DND-41 (cell line): Measurements from ENCODE around the gene RNASET2.
"Not testable (repeated sequence)": the region's sequence is repeated elsewhere in the genome, so short reads cannot be mapped to it uniquely, and the experiment has no call there.

Source experiments
- ATAC-seq: fragments of 200-7000 bp; cut with Tn5 transposase; 3 replicates; pipeline ENCODE4 v1.9.1; 2021; ENCODE audit warnings: low read depth; ENCODE audit not compliant: insufficient read depth
- DNase-seq: peaks from one replicate; pipeline ENCODE4 v3.0.0-alpha.2; 2020
- H2AFZ ChIP-seq: 2 replicates; pipeline ENCODE4 v1.6.0; 2012; ENCODE audit warnings: low read depth, low read length
- H3K27ac ChIP-seq: 2 replicates; pipeline ENCODE4 v1.5.1; 2012; ENCODE audit warnings: low read length, inconsistent platforms
- H3K27me3 ChIP-seq: fragments of 200-600 bp; sonication (generic); 2 replicates; pipeline ENCODE4 v1.6.0; 2012; ENCODE audit warnings: low read length, mild to moderate bottlenecking, inconsistent platforms; ENCODE audit not compliant: insufficient read depth, poor library complexity
- H3K36me3 ChIP-seq: 2 replicates; pipeline ENCODE4 v1.5.1; 2012; ENCODE audit warnings: low read length, inconsistent platforms; ENCODE audit not compliant: insufficient read depth
- H3K4me1 ChIP-seq: 2 replicates; pipeline ENCODE4 v1.5.1; 2012; ENCODE audit warnings: mild to moderate bottlenecking, low read length; ENCODE audit not compliant: insufficient read depth
- H3K4me2 ChIP-seq: 2 replicates; pipeline ENCODE4 v1.6.0; 2012; ENCODE audit warnings: mild to moderate bottlenecking, moderate library complexity, low read length, inconsistent platforms; ENCODE audit not compliant: insufficient read depth
- H3K4me3 ChIP-seq, 2 experiments: fragments of 200-600 bp in 1 of 2; shearing (Covaris generic) in 1 of 2; 2 replicates each; pipeline ENCODE4 v1.5.1; 2012 to 2016; ENCODE audit warnings: inconsistent platforms in 2 of 2, low read length in 2 of 2, mild to moderate bottlenecking in 2 of 2, low read depth in 1 of 2, moderate library complexity in 1 of 2
- H3K79me2 ChIP-seq: 2 replicates; pipeline ENCODE4 v1.6.0; 2012; ENCODE audit warnings: low read length, inconsistent platforms; ENCODE audit not compliant: insufficient read depth
- H3K9ac ChIP-seq: 2 replicates; pipeline ENCODE4 v1.6.0; 2012; ENCODE audit warnings: low read depth, mild to moderate bottlenecking, inconsistent platforms, low read length, moderate library complexity
- H3K9me3 ChIP-seq: 2 replicates; pipeline ENCODE4 v1.5.1; 2012; ENCODE audit warnings: low read length, moderate library complexity, mild to moderate bottlenecking, inconsistent platforms; ENCODE audit not compliant: insufficient read depth, severe bottlenecking
- H4K20me1 ChIP-seq: 2 replicates; pipeline ENCODE4 v1.6.0; 2012; ENCODE audit warnings: low read length; ENCODE audit not compliant: insufficient read depth
- CTCF ChIP-seq: IDR thresholded peaks from 2 replicates; pipeline ENCODE4 v1.5.1; 2012; ENCODE audit warnings: borderline replicate concordance, low read length, moderate library complexity, mild to moderate bottlenecking; ENCODE audit not compliant: poor library complexity, severe bottlenecking; ENCODE audit errors: extremely low read depth
- EZH2 ChIP-seq: IDR thresholded peaks from 3 replicates; pipeline ENCODE4 v1.6.1; 2012; ENCODE audit warnings: borderline replicate concordance, low read depth, mild to moderate bottlenecking, moderate library complexity, low read length, inconsistent platforms; ENCODE audit not compliant: severe bottlenecking

The RNASET2 gene

DNA sequence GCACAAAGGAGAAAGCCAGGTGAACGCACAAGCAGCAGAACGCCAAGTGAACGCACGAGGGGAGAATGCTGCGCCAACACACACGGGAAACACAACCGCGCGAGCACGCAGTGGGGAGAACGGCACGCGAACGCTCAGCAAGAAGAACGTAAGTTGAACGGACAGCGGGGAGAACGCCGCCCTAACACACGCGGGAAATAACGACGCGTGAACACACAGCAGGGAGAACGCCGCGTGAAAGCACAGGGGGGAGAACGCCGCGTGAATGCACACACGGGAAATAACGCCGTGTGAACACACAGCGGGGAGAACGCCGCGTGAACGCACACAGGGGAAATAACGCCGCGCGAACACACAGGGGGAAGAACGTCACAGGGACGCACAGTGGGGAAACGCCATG, 54.7 kb downstream of the RNASET2 start:
- H3K9ac ChIP-seq = no peak overlapping the region
- H3K27me3 ChIP-seq = no peaks in the 10 kb centered on the region
- no peak for DNase-seq
- H3K4me1 ChIP-seq = no peaks in the 10 kb centered on the region
- TF ChIP-seq EZH2 (no peak), CTCF (no peak)
- H3K9me3 ChIP-seq = no peaks in the 10 kb centered on the region
- H4K20me1 ChIP-seq = no peaks in the 10 kb centered on the region; the same call in 1 of the 2 replicates
- H3K4me3 ChIP-seq = no peak overlapping the region
- no peaks in the 10 kb centered on the region for H3K79me2 ChIP-seq
- H3K27ac ChIP-seq = no peak overlapping the region
- ATAC-seq = no peak
- no peak overlapping the region for H2AFZ ChIP-seq
- H3K36me3 ChIP-seq = no peaks in the 10 kb centered on the region
- no peak overlapping the region for H3K4me2 ChIP-seq

GRCh38 chr6:166900956-166901607, 55.3 kb downstream of the RNASET2 start:
- TF ChIP-seq EZH2 = no peak
- Histone ChIP-seq H4K20me1 (no peaks in the 10 kb centered on the region; the same call in 1 of the 2 replicates), H3K4me3 (no peak overlapping the region), H3K4me2 (no peak overlapping the region), H3K79me2 (no peaks in the 10 kb centered on the region), H3K9me3 (no peaks in the 10 kb centered on the region), H3K36me3 (no peaks in the 10 kb centered on the region), H3K27me3 (no peaks in the 10 kb centered on the region), H3K27ac (no peak overlapping the region), H2AFZ (no peak overlapping the region), H3K9ac (no peak overlapping the region), H3K4me1 (no peaks in the 10 kb centered on the region)
- ATAC-seq (no peak), DNase-seq (no peak)

DNA sequence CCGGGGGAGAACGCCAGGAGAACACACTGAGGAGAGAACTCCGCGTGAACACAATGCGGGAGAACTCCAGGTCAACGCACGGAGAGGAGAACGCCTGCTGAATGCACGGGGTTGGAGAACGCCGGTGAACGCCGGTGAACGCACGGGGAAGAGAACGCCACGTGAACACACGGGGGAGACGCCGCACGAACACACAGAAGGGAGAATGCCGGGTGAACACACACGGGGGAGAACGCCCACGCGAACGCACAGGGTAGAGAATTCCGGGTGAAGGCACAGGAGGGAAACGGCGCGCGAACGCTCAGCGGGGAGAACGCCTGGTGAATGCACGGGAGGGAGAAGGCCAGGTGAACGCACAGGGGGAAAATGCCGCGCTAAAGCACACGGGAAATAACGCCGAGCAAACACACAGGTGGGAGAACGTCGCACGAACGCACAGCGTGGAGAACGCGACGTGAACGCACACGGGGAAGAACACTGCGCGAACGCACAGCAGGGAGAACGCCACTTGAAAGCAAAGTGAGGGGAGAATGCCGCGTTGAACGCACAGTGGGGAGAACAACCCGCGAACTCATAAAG, 56.1 kb downstream of the RNASET2 start:
- ATAC-seq (no peak), DNase-seq (no peak)
- TF ChIP-seq EZH2 (no peak), CTCF (no peak)
- Histone ChIP-seq H2AFZ (no peak overlapping the region), H3K27ac (no peak overlapping the region), H4K20me1 (no peaks in the 10 kb centered on the region; the same call in 1 of the 2 replicates), H3K4me1 (no peaks in the 10 kb centered on the region), H3K36me3 (no peaks in the 10 kb centered on the region), H3K27me3 (no peaks in the 10 kb centered on the region), H3K9me3 (no peaks in the 10 kb centered on the region), H3K4me3 (no peak overlapping the region), H3K79me2 (no peaks in the 10 kb centered on the region), H3K9ac (no peak overlapping the region), H3K4me2 (no peak overlapping the region)

DNA sequence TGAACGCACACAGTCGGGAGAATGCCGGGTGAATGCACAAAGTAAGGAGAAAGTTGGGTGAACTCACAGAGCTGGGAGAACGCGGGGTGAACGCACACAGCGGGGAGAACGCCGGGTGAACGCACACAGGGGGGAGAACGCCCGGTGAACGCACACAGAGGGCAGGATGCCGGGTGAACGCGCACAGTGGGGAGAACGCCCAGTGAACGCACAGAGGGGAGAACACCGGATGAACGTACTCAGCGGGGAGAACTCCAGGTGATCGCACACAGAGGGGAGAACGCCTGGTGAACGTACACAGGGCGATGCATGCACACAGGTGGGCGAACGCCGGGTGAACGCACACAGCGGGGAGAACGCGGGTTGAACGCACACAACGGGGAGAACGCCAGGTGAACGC, 57.4 kb downstream of the RNASET2 start:
- no peaks in the 10 kb centered on the region for H3K27me3 ChIP-seq

DNA sequence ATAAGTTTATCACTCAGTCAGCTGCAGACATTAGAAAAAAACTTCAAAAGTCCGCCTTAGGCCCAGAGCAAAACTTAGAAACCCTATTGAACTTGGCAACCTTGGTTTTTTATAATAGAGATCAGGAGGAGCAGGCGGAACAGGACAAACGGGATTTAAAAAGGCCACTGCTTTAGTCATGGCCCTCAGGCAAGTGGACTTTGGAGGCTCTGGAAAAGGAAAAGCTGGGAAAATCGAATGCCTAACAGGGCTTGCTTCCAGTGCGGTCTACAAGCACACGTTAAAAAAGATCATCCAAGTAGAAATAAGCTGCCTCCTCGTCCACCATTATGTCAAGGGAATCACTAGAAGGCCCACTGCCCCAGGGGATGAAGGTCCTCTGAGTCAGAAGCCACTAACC, 61.7 kb downstream of the RNASET2 start:
- ATAC-seq, H3K79me2 ChIP-seq, H3K4me3 ChIP-seq, H3K4me2 ChIP-seq, H4K20me1 ChIP-seq, H3K27me3 ChIP-seq, H3K4me1 ChIP-seq, H3K27ac ChIP-seq, DNase-seq, H3K9ac ChIP-seq, H2AFZ ChIP-seq, H3K9me3 ChIP-seq, H3K36me3 ChIP-seq: not testable (repeated sequence)

More for the DNA sequence above, 57.4 kb downstream of the RNASET2 start:
- Histone ChIP-seq H3K36me3 (no peaks in the 10 kb centered on the region), H2AFZ (no peak overlapping the region), H3K9ac (no peak overlapping the region), H4K20me1 (no peaks in the 10 kb centered on the region; the same call in 1 of the 2 replicates), H3K9me3 (no peaks in the 10 kb centered on the region), H3K27ac (no peak overlapping the region), H3K4me3 (no peak overlapping the region), H3K4me1 (no peaks in the 10 kb centered on the region), H3K79me2 (no peaks in the 10 kb centered on the region), H3K4me2 (no peak overlapping the region)
- ATAC-seq = no peak
- no peak for DNase-seq
- TF ChIP-seq CTCF = no peak
- TF ChIP-seq EZH2 = no peak
